HepG2 (cell line): Measurements from ENCODE around the gene DSCAML1. TPM values are rescaled to one million over a fixed set of nuclear protein-coding genes. Genes with fewer than 3 reads are reported as not detected.

Source experiments
- ARNTL ChIP-seq: sonication (generic); formaldehyde crosslinking; IDR thresholded peaks from 2 replicates; pipeline ENCODE4 v1.4.0; 2020; ENCODE audit warnings: mild to moderate bottlenecking, missing genetic modification reagents
- HDAC2 ChIP-seq: sonication (generic); formaldehyde crosslinking; IDR thresholded peaks from 2 replicates; pipeline ENCODE4 v1.4.0; 2020; ENCODE audit warnings: missing genetic modification reagents
- HMG20A ChIP-seq: IDR thresholded peaks from 2 replicates; pipeline ENCODE4 v1.6.1; 2016; ENCODE audit warnings: borderline replicate concordance
- KDM5A ChIP-seq: fragments of 200-600 bp; sonication (generic); IDR thresholded peaks from 2 replicates; pipeline ENCODE4 v1.7.0; 2018; ENCODE audit warnings: antibody characterized with exemption, mild to moderate bottlenecking, low read length, borderline replicate concordance
- KDM6A ChIP-seq: IDR thresholded peaks from 2 replicates; pipeline ENCODE4 v1.6.1; 2016; ENCODE audit warnings: low read depth
- NFE2L1 ChIP-seq: sonication (generic); formaldehyde crosslinking; IDR thresholded peaks from 2 replicates; pipeline ENCODE4 v1.4.0; 2020; ENCODE audit warnings: missing genetic modification reagents, mild to moderate bottlenecking, borderline replicate concordance
- REPIN1 ChIP-seq: sonication (generic); formaldehyde crosslinking; IDR thresholded peaks from 2 replicates; pipeline ENCODE4 v1.8.0; 2022; ENCODE audit warnings: missing genetic modification reagents, low read depth, mild to moderate bottlenecking, borderline replicate concordance
- SALL1 ChIP-seq: sonication (generic); formaldehyde crosslinking; IDR thresholded peaks from 2 replicates; pipeline ENCODE4 v1.8.0; 2022; ENCODE audit warnings: mild to moderate bottlenecking, missing genetic modification reagents
- STAG1 ChIP-seq: sonication (generic); formaldehyde crosslinking; IDR thresholded peaks from 2 replicates; pipeline ENCODE4 v1.4.0; 2020; ENCODE audit warnings: missing genetic modification reagents
- TCF7L2 ChIP-seq: IDR thresholded peaks from 2 replicates; pipeline ENCODE4 v1.6.1; 2011; ENCODE audit warnings: mild to moderate bottlenecking, low read depth, low read length, moderate library complexity
- ZFP36L2 ChIP-seq: sonication (generic); formaldehyde crosslinking; IDR thresholded peaks from 2 replicates; pipeline ENCODE4 v1.4.0; 2020; ENCODE audit warnings: missing genetic modification reagents
- ZFP91 ChIP-seq: sonication (generic); formaldehyde crosslinking; IDR thresholded peaks from 2 replicates; pipeline ENCODE4 v1.9.0; 2022; ENCODE audit warnings: missing genetic modification reagents, mild to moderate bottlenecking, borderline replicate concordance
- ZMYM4 ChIP-seq: sonication (generic); formaldehyde crosslinking; IDR thresholded peaks from 2 replicates; pipeline ENCODE4 v1.8.1; 2023; ENCODE audit warnings: mild to moderate bottlenecking, missing genetic modification reagents
- ZNF20 ChIP-seq: sonication (generic); formaldehyde crosslinking; IDR thresholded peaks from 2 replicates; pipeline ENCODE4 v1.4.0; 2020; ENCODE audit warnings: mild to moderate bottlenecking, moderate library complexity, missing genetic modification reagents
- ZNF274 ChIP-seq: sonication (generic); formaldehyde crosslinking; IDR thresholded peaks from 2 replicates; pipeline ENCODE4 v1.5.1; 2020; ENCODE audit warnings: mild to moderate bottlenecking, missing genetic modification reagents
- ZNF282 ChIP-seq: fragments of 450-650 bp; IDR thresholded peaks from 2 replicates; pipeline ENCODE4 v1.6.1; 2018; ENCODE audit not compliant: partially characterized antibody
- ZNF331 ChIP-seq: sonication (generic); formaldehyde crosslinking; IDR thresholded peaks from 2 replicates; pipeline ENCODE4 v1.4.0; 2020; ENCODE audit warnings: missing genetic modification reagents
- ZNF607 ChIP-seq: sonication (generic); formaldehyde crosslinking; IDR thresholded peaks from 2 replicates; pipeline ENCODE4 v1.5.1; 2020; ENCODE audit warnings: missing genetic modification reagents, mild to moderate bottlenecking, borderline replicate concordance
- ZNF672 ChIP-seq: sonication (generic); formaldehyde crosslinking; IDR thresholded peaks from 2 replicates; pipeline ENCODE4 v1.8.1; 2022; ENCODE audit warnings: missing genetic modification reagents
- ZNF703 ChIP-seq: sonication (generic); formaldehyde crosslinking; IDR thresholded peaks from 2 replicates; pipeline ENCODE4 v1.5.1; 2020; ENCODE audit warnings: missing genetic modification reagents, mild to moderate bottlenecking, moderate library complexity, borderline replicate concordance
- ZNF710 ChIP-seq: sonication (generic); formaldehyde crosslinking; IDR thresholded peaks from 2 replicates; pipeline ENCODE4 v1.5.0; 2020; ENCODE audit warnings: mild to moderate bottlenecking, missing genetic modification reagents, borderline replicate concordance
- polyA plus RNA-seq, 8 experiments: library from polyadenylated mRNA; depleted of rRNA in 3 of 8; stranded (reverse) in 7 of 8; unstranded in 1 of 8; fragments of >200 nt; fragmentation: Illumina TruSeq in 4 of 8; extraction: Trizol in 4 of 8; gene quantifications; 2 replicates each; pipeline versions ENCODE4 v1.2.1 to v1.2.3, GENCODE V29; 2011 to 2016; ENCODE audit warnings: low read depth in 4 of 8, missing spikeins in 1 of 8, mixed read lengths in 1 of 8; ENCODE audit not compliant: insufficient read depth in 1 of 8
- total RNA-seq, 5 experiments: library from RNA; depleted of rRNA; stranded (reverse); fragments of >200 nt; fragmentation: Illumina TruSeq; extraction: Trizol; gene quantifications; 2 replicates each; pipeline ENCODE4 v1.2.3, GENCODE V29; 2016; ENCODE audit warnings: low read depth in 1 of 5
- TF ChIP-seq, protein P1 (sequence below): sonication (generic); formaldehyde crosslinking; IDR thresholded peaks from 2 replicates; pipeline ENCODE4 v1.5.0; 2020; ENCODE audit warnings: mild to moderate bottlenecking, missing genetic modification reagents, moderate library complexity
- TF ChIP-seq, protein P2 (sequence below): sonication (generic); formaldehyde crosslinking; IDR thresholded peaks from 2 replicates; pipeline ENCODE4 v1.5.1; 2020; ENCODE audit warnings: mild to moderate bottlenecking, moderate library complexity, missing genetic modification reagents
- TF ChIP-seq, protein P3 (sequence below): IDR thresholded peaks from 2 replicates; pipeline ENCODE4 v1.6.1; 2018; ENCODE audit warnings: missing genetic modification reagents, mild to moderate bottlenecking, missing compliant biosample characterization

Gene DSCAML1
- total and polyA plus RNA-seq, 2 of the 13 experiments (the other 11 are each of a cell fraction or from before 2014, with no cell fraction given): 0.29 to 0.40 TPM

- TF ChIP-seq, protein P1, sequence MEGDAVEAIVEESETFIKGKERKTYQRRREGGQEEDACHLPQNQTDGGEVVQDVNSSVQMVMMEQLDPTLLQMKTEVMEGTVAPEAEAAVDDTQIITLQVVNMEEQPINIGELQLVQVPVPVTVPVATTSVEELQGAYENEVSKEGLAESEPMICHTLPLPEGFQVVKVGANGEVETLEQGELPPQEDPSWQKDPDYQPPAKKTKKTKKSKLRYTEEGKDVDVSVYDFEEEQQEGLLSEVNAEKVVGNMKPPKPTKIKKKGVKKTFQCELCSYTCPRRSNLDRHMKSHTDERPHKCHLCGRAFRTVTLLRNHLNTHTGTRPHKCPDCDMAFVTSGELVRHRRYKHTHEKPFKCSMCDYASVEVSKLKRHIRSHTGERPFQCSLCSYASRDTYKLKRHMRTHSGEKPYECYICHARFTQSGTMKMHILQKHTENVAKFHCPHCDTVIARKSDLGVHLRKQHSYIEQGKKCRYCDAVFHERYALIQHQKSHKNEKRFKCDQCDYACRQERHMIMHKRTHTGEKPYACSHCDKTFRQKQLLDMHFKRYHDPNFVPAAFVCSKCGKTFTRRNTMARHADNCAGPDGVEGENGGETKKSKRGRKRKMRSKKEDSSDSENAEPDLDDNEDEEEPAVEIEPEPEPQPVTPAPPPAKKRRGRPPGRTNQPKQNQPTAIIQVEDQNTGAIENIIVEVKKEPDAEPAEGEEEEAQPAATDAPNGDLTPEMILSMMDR (CRISPR knock-in tag): peak; percentile 55
- no peak for TF ChIP-seq ZNF274 (CRISPR knock-in tag)
- TF ChIP-seq ZFP91 (CRISPR knock-in tag): no peak
- TF ChIP-seq STAG1 (CRISPR knock-in tag): peak; percentile 22; the same call in 1 of the 2 replicates
- TF ChIP-seq ARNTL (CRISPR knock-in tag): 0 out of 2 replicates have a peak, but pooled peaks have one; percentile 25
- no peak for TF ChIP-seq ZNF710 (CRISPR knock-in tag)
- no peak for TF ChIP-seq ZFP36L2 (CRISPR knock-in tag)
- TF ChIP-seq, protein P2, sequence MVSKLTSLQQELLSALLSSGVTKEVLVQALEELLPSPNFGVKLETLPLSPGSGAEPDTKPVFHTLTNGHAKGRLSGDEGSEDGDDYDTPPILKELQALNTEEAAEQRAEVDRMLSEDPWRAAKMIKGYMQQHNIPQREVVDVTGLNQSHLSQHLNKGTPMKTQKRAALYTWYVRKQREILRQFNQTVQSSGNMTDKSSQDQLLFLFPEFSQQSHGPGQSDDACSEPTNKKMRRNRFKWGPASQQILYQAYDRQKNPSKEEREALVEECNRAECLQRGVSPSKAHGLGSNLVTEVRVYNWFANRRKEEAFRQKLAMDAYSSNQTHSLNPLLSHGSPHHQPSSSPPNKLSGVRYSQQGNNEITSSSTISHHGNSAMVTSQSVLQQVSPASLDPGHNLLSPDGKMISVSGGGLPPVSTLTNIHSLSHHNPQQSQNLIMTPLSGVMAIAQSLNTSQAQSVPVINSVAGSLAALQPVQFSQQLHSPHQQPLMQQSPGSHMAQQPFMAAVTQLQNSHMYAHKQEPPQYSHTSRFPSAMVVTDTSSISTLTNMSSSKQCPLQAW (CRISPR knock-in tag): no peak
- TF ChIP-seq, protein P3, sequence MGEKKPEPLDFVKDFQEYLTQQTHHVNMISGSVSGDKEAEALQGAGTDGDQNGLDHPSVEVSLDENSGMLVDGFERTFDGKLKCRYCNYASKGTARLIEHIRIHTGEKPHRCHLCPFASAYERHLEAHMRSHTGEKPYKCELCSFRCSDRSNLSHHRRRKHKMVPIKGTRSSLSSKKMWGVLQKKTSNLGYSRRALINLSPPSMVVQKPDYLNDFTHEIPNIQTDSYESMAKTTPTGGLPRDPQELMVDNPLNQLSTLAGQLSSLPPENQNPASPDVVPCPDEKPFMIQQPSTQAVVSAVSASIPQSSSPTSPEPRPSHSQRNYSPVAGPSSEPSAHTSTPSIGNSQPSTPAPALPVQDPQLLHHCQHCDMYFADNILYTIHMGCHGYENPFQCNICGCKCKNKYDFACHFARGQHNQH: 0 out of 2 replicates have a peak, but pooled peaks have one; percentile 31
- no peak for TF ChIP-seq ZNF672
- TF ChIP-seq NFE2L1: no peak
- no peak for TF ChIP-seq KDM5A
- 0 out of 2 replicates have a peak, but pooled peaks have one; percentile 23 for TF ChIP-seq ZMYM4 (CRISPR knock-in tag)
- 0 out of 2 replicates have a peak, but pooled peaks have one; percentile 3 for TF ChIP-seq SALL1 (CRISPR knock-in tag)
- TF ChIP-seq ZNF331 (CRISPR knock-in tag): no peak
- TF ChIP-seq HDAC2 (CRISPR knock-in tag): no peak
- TF ChIP-seq ZNF282: no peak
- TF ChIP-seq ZNF607 (CRISPR knock-in tag): 0 out of 2 replicates have a peak, but pooled peaks have one; percentile 24
- no peak for TF ChIP-seq ZNF20 (CRISPR knock-in tag)
- TF ChIP-seq REPIN1 (CRISPR knock-in tag): peak; percentile 40; the same call in 1 of the 2 replicates
- no peak for TF ChIP-seq KDM6A (CRISPR knock-in tag)
- TF ChIP-seq ZNF703 (CRISPR knock-in tag): no peak
- no peak for TF ChIP-seq HMG20A (CRISPR knock-in tag)
- TF ChIP-seq TCF7L2: no peak
- TF ChIP-seq, all 625 proteins: peak for 13
Observed at GRCh38 chr11:117519170-117519569, 277.8 kb downstream of the DSCAML1 start (continued).
